ENCODE measurements around the gene PMAIP1. TPM values are rescaled to one million over a fixed set of nuclear protein-coding genes. Genes with fewer than 3 reads are reported as not detected.

PMAIP1 gene
- total RNA-seq, 2 experiments from 2014 or later = 58.7 to 97.2 TPM

- CTCF ChIA-PET = no interaction called here
- Mint-ChIP-seq H3K27ac (no peak overlapping the region), H3K27me3 (no peaks in the 10 kb centered on the region), H3K9me3 (ENCODE audit: low read depth) (no peaks in the 10 kb centered on the region), H3K4me1 (no peaks in the 10 kb centered on the region), H3K36me3 (ENCODE audit: low read depth) (no peaks in the 10 kb centered on the region), H3K4me3 (no peak overlapping the region)
- intact Hi-C loops (cut with DNase I, micrococcal nuclease) = no loop called here
- POLR2A ChIA-PET = no interaction called here
- DNase-seq = no peak
- ATAC-seq = no peak
Observed at GRCh38 chr18:59939127-59939526, 39.3 kb downstream of the PMAIP1 start.

GRCh38 chr18:59940068-59940467 lies 40.3 kb downstream of the PMAIP1 start:
- Mint-ChIP-seq H3K27ac (no peak overlapping the region), H3K9me3 (ENCODE audit: low read depth) (no peaks in the 10 kb centered on the region), H3K27me3 (no peaks in the 10 kb centered on the region), H3K36me3 (ENCODE audit: low read depth) (no peaks in the 10 kb centered on the region), H3K4me1 (no peaks in the 10 kb centered on the region), H3K4me3 (no peak overlapping the region)
- ChIA-PET CTCF (interaction anchor here (0.6 kb wide), 1 partner anchor 17 kb away, joined by 3 read pairs; no protein-coding TSS in a partner anchor), POLR2A (no interaction called here)
- intact Hi-C loops (cut with DNase I, micrococcal nuclease) = no loop called here
- ATAC-seq = no peak
- no peak for DNase-seq

- intact Hi-C loops (cut with DNase I, micrococcal nuclease) = no loop called here
- no peaks in the 10 kb centered on the region for H3K27me3 Mint-ChIP-seq
- no peak overlapping the region for H3K27ac Mint-ChIP-seq
- H3K4me1 Mint-ChIP-seq = no peaks in the 10 kb centered on the region
- ATAC-seq (no peak), DNase-seq (no peak)
- no peak overlapping the region for H3K4me3 Mint-ChIP-seq
- ChIA-PET CTCF (no interaction called here), POLR2A (no interaction called here)
- no peaks in the 10 kb centered on the region for H3K36me3 Mint-ChIP-seq (ENCODE audit: low read depth)
- H3K9me3 Mint-ChIP-seq (ENCODE audit: low read depth) = no peaks in the 10 kb centered on the region
Observed at GRCh38 chr18:59941331-59941730, 41.5 kb downstream of the PMAIP1 start.

GRCh38 chr18:59942601-59943000 lies 42.8 kb downstream of the PMAIP1 start:
- H3K27me3 Mint-ChIP-seq = no peaks in the 10 kb centered on the region
- ChIA-PET POLR2A (interaction anchor here (0.8 kb wide), 1 partner anchor 15 kb away, joined by 3 read pairs; no protein-coding TSS in a partner anchor), CTCF (interaction anchor here (0.7 kb wide), 1 partner anchor 38 kb away, joined by 4 read pairs; no protein-coding TSS in a partner anchor)
- H3K27ac Mint-ChIP-seq = no peak overlapping the region
- H3K4me1 Mint-ChIP-seq = no peaks in the 10 kb centered on the region
- H3K36me3 Mint-ChIP-seq (ENCODE audit: low read depth) = no peaks in the 10 kb centered on the region
- ATAC-seq (no peak), DNase-seq (no peak)
- no peak overlapping the region for H3K4me3 Mint-ChIP-seq
- intact Hi-C loops (cut with DNase I, micrococcal nuclease) = no loop called here
- no peaks in the 10 kb centered on the region for H3K9me3 Mint-ChIP-seq (ENCODE audit: low read depth)

- Mint-ChIP-seq H3K27me3 (no peaks in the 10 kb centered on the region), H3K4me3 (no peak overlapping the region), H3K9me3 (ENCODE audit: low read depth) (no peaks in the 10 kb centered on the region), H3K36me3 (ENCODE audit: low read depth) (no peaks in the 10 kb centered on the region), H3K27ac (no peak overlapping the region), H3K4me1 (peaks cover 10% of the 10 kb centered on the region)
- DNase-seq = no peak
- ATAC-seq = no peak
- CTCF ChIA-PET = interaction anchor here (1.9 kb wide), 1 partner anchor 15 kb away, joined by 4 read pairs; no protein-coding TSS in a partner anchor
- intact Hi-C loops (cut with DNase I, micrococcal nuclease) = no loop called here
- POLR2A ChIA-PET = interaction anchor here (0.6 kb wide), 1 partner anchor 46 kb away, joined by 3 read pairs; no protein-coding TSS in a partner anchor
Observed at GRCh38 chr18:59945544-59945943, 45.7 kb downstream of the PMAIP1 start.

GRCh38 chr18:59950215-59950944 lies 50.6 kb downstream of the PMAIP1 start:
- Mint-ChIP-seq H3K36me3 (ENCODE audit: low read depth) (no peaks in the 10 kb centered on the region), H3K4me3 (no peak overlapping the region), H3K27ac (no peak overlapping the region), H3K4me1 (peaks cover 38% of the 10 kb centered on the region), H3K27me3 (peaks cover 2% of the 10 kb centered on the region), H3K9me3 (ENCODE audit: low read depth) (no peaks in the 10 kb centered on the region)
- peak; percentile 18 for DNase-seq
- intact Hi-C loops (cut with DNase I, micrococcal nuclease) = loop anchor here (1.0 to 5.0 kb wide), 3 partner anchors 48 to 113 kb away; no protein-coding TSS in a partner anchor
- ChIA-PET POLR2A (interaction anchor here (0.9 to 1.5 kb wide), 3 partner anchors 23 to 68 kb away, joined by 4 to 7 read pairs (median 4); no protein-coding TSS in a partner anchor), CTCF (interaction anchor here (1.4 kb wide), 1 partner anchor 21 kb away, joined by 3 read pairs; no protein-coding TSS in a partner anchor)
- ATAC-seq = peak; percentile 61

GRCh38 chr18:59951591-59951990 lies 51.8 kb downstream of the PMAIP1 start:
- intact Hi-C loops (cut with DNase I, micrococcal nuclease) = loop anchor here in 1 of 2 experiments (5.0 kb wide), 1 partner anchor 114 kb away; no protein-coding TSS in a partner anchor
- Mint-ChIP-seq H3K36me3 (ENCODE audit: low read depth) (no peaks in the 10 kb centered on the region), H3K27me3 (peaks cover 5% of the 10 kb centered on the region), H3K4me3 (no peak overlapping the region), H3K4me1 (peaks cover 38% of the 10 kb centered on the region), H3K9me3 (ENCODE audit: low read depth) (no peaks in the 10 kb centered on the region), H3K27ac (no peak overlapping the region)
- DNase-seq (no peak), ATAC-seq (no peak)
- ChIA-PET POLR2A (no interaction called here), CTCF (interaction anchor here (0.6 kb wide), 1 partner anchor 28 kb away, joined by 3 read pairs; no protein-coding TSS in a partner anchor)

- POLR2A ChIA-PET = interaction anchor here (0.7 to 3.0 kb wide), 4 partner anchors 13 to 52 kb away, joined by 3 to 35 read pairs (median 7); partner anchors contain the start of gene PMAIP1
Observed at GRCh38 chr18:59952283-59953007, 52.6 kb downstream of the PMAIP1 start.

More at GRCh38 chr18:59952283-59953007, 52.6 kb downstream of the PMAIP1 start:
- ATAC-seq = no peak
- Mint-ChIP-seq H3K4me3 (no peak overlapping the region), H3K27me3 (peaks cover 5% of the 10 kb centered on the region), H3K36me3 (ENCODE audit: low read depth) (no peaks in the 10 kb centered on the region), H3K4me1 (peaks cover 38% of the 10 kb centered on the region), H3K27ac (no peak overlapping the region), H3K9me3 (ENCODE audit: low read depth) (no peaks in the 10 kb centered on the region)
- CTCF ChIA-PET = interaction anchor here (0.6 to 1.4 kb wide), 2 partner anchors 34 to 496 kb away, joined by 3 to 8 read pairs; no protein-coding TSS in a partner anchor
- intact Hi-C loops (cut with DNase I, micrococcal nuclease) = loop anchor here (1.0 to 5.0 kb wide), 3 partner anchors 25 to 115 kb away; partner anchors contain the start of gene PMAIP1 (in 1 of the 2)
- no peak for DNase-seq

Other genes starting within 250 kb of the PMAIP1 start
- under 1 TPM in 1 of 2 experiments, not detected in 1; 0.14 TPM for gene CCBE1, start 202.6 kb upstream of the PMAIP1 start, total RNA-seq